GM18520 (cell line): ENCODE results near the gene ADARB2.

ENCODE experiments used
- ATAC-seq: cut with Tn5 transposase; IDR thresholded peaks from one replicate; pipeline ENCODE4 v1.9.1; 2021; ENCODE audit not compliant: unreplicated experiment

ADARB2 gene

DNA sequence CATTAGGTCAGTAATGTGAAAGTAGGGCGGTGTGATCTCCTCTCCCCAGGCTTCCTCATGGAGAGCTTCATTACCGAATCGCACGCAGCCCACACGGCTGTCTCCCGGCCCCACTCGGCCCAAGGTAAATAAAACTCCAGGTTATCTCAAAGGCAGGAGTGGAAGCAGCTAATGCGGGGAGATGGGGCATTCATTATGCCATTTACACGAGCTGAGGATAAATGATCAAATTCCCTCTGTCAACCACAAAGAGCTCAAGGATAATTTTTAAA lies 93.5 kb downstream of the ADARB2 start:
- no peak for ATAC-seq

DNA sequence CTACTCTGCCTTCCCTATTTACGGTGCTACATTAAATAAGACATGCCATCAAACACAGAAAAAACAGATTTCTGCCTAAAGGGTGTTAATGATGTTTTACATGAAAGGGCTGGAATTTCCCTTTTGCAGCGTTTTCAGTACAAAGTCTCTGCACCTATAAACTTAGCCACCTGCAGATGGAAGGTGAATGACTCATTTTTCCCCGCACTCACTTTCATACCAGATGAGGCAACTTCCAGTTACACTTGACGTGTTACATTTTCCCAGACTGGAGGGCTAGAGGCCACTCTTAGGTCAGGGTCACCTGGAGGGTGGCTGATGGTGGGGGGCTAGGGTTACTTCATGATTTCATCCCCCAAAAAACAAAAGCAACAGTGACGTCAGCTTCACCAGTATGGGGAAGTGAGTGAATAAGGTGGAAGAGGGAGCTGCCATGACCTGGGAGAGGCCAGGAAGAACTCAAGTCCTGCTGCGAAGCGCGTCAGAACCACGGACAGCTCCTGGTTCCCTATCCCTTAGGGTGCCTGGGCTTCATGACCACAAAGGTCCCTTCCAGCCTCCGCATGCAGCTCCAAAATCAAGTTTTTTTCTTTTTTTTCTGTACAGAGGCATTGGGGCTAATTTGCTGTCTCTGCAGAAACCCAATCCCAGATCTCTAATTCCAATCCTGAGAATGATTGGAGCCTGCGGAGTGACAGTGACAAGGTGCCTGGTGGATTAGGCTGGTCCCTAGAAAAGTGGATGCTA lies 94.0 kb downstream of the ADARB2 start:
- no peak for ATAC-seq

DNA sequence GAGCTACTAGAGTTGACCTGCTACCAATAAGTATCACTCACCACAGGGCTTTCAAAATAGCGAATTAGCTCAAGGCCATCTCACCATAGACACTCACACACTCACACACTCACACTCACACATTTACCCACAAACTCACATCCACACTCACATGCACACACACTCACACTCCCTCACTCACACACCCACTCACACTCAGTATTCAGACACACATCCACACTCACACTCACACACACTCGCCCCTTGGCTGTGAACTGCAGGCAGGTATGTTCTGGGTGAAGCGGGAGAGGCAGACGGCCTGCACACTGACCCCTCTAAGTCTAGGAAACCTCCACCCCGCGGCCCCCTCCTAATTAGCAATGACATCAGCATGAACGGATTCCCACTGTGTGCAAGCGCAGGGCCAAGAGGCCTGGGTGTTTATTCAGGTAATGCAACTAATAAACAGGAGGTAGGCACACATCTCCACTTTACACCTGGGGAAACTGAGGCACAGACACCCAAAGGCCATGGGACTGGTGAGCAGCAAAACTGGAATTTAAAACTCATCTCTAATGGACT lies 94.6 kb downstream of the ADARB2 start:
- no peak for ATAC-seq

DNA sequence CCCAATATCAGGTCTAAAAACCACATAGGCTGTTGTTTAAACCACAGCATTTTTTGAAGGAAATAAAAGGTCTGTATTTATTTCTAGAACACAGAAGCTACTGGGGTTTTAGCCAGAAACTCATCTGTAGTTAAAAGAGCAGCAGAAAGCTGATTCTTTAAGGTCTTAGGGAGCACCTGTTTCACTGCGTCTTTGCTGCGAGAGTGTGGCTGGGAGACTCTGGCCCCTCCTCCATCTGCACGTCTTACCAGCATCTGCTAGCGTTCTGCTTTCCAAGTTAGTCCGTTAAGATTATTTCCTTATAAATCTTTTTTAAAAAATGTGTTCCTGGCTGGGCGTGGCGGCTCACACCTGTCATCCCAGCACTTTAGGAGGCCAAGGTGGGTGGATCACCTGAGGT lies 95.9 kb downstream of the ADARB2 start:
- ATAC-seq, result no peak

DNA sequence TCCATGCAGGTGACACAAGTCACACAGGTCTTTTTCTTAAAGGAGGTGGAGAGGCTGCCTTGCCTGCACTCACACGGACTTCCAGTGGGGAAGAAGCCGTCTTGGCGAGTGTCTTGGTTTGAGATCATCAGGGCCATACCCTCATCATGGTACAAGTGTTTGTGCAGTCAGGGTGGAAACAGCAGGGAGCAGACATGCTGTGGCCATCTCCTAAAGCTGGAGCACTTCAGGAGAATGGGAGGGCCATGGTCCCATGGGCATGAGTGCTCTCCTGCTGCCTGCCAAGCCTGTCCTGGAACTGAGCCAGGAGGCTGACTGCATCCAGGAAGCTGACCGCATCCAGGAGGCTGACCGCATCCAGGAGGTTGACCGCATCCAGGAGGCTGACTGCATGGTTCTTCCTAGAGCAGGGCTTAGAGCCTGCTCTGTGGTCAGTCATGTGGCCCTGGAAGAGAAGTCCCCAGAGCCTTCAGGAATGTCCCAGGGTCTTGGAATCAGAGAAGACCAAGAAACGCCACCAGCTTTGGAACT lies 98.4 kb downstream of the ADARB2 start:
- ATAC-seq, result no peak

DNA sequence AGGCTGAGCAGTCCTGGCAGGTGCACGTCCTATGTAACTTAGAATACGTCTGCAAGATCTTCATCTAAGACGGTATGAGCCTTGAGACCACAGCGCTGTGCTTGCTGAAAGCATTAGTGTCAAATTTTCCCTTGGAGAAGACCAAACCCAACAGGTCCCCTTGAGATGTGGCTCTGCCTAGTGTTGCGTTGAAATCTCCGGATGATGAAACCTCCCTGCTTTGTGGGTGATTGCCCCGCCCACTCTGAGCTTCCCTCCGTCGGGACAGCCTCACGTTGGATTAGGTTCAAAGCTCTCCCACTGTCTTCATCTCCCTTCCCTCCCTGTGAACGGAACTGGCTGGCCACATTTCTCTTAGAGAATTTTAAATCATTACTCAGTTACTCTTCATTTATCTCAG lies 102.0 kb downstream of the ADARB2 start:
- ATAC-seq, result no peak

DNA sequence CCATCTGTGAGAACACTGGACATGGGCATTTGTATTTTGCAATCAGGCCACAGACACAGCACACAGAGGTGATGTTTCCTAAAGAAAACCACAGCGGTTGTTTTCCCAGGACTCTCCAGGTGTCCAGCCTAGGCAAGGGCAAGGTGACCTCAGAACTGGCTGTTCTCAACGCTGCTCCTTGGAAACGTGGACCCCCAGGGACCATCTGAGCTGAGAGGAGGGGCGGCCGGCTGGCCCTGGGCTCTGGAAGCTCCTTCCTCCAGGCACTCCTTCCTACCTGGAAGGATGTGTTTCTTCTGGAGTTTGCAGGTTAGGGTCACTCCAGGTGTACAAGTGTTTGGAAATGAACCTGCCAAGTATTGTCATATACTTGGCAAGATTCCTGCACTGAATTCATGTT lies 103.1 kb downstream of the ADARB2 start:
- ATAC-seq, result no peak

DNA sequence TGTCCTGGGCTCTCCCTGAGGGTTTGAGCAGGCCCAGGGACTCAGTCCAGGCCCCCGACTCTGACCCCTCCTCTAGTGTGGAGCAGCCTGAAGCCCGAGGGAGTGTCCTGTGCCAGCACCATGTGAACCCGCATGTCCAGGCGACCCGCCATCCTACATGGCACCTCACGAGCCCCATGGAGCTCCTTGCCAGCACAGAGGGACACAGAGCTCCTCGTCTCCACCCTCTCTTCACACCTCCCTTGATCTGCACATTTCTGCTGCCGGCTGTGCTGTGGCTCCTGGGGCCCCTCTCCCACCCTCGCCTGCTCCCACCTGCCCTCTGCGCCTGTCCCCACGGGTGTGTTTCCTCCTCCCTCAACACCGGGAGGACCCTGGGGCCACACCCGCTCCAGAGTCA lies 103.5 kb downstream of the ADARB2 start:
- no peak for ATAC-seq

DNA sequence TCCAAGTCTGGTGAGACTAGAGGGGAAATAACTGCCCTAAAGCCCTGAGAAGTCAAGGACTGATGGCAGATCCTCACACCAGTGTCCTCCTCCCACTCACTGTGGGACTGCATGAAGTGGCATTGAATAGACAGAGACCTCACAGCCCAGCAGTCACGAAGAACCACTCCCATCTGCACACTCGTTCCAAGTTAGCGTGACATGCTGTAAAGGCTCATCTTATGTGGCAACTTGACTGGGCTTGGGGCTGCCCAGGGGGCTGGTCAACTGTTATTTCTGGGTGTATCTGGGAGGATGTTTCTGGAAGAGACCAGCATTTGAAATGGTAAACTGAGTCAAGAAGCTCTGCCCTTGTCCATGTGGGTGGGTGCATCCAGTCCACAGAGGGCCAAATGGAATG lies 104.7 kb downstream of the ADARB2 start:
- no peak for ATAC-seq

DNA sequence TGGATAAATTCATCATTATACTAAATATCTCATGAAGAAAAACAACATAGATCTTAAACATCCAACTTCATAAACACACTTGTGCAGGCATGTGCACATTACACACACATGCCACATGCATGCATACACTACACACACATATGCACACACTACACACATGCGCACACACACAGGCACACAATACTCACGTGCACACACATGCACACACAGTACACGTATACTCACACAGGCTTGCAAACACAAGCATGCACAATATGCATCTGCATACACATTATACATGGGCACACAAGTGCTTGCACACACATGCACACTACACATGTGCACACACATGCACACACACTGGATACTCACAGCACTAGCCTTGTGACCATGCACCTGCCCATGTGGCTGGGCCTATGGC lies 105.2 kb downstream of the ADARB2 start:
- ATAC-seq, result no peak

DNA sequence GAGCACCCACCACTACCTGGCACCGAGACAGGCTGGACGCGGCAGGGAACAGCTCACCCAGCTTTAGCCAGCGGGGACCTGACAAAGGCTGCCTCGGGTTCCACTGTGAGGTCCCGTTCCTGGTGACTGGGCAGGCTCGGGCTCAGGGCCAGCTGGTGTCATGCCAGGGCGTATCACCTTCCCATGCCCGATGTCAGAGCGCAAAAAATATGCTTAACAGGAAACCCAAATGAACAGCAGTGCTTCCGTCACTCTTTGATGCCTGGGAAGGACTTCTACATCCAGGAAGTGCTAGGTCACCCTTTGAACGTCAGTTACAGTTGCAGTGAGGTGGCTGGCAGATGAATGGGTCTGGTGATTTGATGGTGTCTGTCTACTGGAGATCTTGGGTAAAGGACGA lies 106.0 kb downstream of the ADARB2 start:
- no peak for ATAC-seq

DNA sequence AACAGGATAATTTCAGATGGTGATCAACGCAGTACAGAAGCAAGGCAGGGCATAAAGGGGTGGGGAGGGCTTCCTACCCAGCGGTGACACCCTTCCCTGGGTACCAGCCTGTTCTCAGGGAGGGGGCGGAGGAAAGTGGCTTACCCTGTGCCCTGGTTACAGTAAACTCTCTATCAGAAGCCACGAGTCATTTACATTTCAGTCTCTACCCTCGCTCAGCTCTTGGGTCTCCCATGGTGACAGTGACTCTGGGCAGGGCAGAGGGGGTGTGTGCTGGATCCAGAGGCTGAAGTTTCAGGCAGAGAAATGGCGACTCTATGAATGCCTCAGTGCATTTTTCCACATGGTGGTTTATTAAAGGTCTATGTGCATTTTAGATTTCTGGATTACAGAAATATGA lies 107.0 kb downstream of the ADARB2 start:
- no peak for ATAC-seq

DNA sequence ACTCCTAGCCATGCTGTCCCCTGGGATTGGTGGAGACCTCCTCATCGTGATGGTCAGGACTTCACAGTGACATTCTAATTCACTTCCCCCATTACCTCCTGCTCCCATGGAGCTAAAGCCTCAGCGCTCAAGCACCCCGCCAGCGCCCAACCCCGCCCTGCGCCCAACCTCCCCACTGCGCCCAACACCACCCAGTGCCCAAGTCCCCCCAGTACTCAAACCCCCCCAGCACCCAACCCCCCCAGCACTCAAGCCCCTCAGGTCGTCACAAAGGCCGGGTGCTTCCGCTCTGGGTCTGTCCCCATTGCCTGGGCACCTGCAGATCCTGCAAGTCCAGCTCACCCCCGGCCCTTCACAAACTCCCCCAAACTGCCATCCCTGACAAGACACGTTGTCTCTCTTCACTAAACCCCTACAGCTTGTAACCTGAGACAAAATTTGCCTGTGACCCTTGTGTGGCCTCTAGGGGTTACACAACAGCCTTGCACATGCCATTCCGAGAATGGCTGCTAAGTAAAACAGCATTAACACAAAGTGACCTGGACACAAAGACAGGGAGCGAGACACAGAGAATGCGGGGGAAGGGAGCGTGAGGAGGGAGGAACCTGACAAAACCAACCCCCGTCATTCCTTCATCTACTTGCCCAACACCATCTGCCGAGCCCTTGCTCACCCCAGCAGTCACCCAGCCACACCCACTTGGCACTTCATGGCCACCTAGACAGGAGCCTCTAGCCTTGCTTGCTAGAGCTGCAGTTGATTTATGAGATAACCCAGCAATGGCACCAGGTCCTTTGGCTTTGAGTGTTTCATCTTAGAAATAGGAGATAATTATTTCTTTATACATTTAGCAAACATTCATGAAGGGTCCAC lies 107.8 kb downstream of the ADARB2 start:
- ATAC-seq, result no peak

DNA sequence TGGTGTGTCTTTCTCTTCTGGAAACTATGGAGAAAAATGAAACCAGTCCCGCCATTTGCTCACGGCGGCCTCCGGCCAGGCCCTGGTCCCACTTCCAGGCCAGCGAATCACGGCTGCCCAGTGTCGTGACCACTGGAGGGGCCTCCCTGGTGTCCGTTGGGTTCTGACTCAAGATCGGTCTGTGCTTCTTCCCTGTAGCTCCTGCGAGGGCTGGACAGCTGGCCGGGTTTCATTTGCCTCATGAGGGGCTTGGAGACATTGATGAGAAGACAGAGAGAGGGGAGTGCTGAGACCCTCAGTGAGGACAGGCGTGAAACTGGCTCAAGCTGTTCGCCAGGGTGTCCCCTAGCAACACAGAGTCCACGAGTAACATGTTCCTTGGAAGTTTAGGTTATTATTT lies 108.6 kb downstream of the ADARB2 start:
- ATAC-seq, result no peak

DNA sequence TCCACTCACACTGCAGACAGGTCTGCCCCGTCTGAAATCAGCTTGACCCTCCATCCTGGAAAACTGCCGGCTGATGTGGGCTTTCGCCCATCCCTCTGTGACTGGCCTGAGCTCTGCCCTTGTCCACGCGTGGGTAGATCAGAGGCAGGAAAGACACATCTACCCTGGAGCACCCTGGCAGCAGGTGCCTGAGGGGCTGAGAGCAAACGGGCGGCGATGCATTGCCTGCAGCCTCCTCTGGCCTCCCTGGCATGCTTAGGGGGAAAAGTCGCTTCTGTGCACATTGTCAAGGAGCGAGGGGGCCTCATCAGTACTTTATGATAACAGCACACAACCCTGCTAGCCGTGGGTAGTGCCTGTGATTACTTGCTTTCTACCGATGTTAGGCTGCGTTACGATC lies 109.4 kb downstream of the ADARB2 start:
- ATAC-seq, result no peak

DNA sequence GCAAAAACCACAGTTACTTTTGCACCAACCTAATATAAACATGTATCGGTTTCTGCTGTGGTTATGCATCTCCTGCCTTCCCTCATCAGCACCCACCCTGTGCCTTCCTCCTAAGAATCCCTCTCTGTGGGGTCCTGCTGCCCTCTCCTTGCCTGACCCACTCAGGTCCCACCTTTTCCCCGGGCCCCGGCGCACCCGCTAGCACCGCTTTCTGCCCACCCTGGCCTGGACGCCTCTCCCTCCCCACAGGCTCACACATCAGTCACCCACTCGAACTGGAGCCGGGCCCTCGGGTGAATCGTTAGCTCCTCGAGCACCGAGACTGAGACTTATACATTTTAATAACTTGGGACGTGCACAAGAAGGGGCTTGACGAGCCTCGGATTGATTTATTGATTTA lies 110.5 kb downstream of the ADARB2 start:
- ATAC-seq, result no peak

DNA sequence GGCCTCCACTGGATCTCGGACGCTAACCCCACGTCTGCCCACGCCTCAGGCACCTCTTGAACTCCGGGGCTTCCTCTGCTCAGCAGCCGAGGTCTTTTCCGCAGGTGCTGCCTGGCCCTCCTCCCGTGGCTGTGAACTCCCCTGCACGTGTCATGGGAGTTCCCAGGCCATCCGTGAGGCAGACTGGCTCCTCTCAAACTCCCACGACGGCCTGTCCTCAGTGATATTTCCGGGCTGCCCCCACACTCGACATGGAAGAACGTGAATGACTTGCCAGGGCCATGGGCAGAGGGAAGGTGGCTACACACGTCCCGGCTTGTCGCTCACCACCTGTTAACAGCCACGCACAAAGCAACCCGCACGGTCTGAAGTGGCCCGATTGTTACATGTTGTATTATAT lies 110.9 kb downstream of the ADARB2 start:
- ATAC-seq, result no peak

DNA sequence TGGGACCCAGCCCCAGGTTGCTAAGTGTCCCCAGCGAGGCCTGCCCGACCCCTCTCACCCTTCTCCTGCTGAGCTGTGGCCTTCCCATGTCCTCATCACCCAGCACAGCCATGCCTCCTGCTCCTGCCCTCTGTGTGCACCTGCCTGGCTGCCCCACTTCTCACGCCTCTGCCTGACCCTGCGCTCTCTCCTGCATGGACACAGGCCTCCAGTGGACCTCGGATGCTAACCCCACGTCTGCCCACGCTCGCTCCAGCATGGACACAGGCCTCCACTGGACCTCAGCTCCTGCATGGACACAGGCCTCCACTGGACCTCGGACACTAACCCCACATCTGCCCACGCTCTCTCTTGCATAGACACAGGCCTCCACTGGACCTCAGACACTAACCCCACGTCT lies 111.6 kb downstream of the ADARB2 start:
- no peak for ATAC-seq

DNA sequence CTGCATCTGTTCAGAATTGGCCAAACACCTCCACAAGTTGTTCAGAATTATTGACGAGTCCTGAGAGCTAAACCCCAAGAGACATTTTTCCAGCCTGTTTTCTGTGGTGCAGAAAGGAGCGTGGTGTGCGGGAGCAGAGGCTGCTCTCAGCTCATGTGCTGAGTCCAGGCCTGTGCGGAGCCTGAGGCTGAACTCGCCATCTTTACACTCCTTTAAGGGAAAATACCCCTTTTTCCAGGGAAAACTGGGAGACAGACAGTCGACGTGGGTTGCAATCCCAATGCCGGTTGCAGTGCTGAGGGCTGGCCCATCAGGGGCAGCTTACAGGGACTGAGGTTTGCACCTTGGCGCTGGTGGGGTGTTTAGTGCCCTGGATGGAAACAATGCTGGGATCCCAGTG lies 112.2 kb downstream of the ADARB2 start:
- no peak for ATAC-seq

DNA sequence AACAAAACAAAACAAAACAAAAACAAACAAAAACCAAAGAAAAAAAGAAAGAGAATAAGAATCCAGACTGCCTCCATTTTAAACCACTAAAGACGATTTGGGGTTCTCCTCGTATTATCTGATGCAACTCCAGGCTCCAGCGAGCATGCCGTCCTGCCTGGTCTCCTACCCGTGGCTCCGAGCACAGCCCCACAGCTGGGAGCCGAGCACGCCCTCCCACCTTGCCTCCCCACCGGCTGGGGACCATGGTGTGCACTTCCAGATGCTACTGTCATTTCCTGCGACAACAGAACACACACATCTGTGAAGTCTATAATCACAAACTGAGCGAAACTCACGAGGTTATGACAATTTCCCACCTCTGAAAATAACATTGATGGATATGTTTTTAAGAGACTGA lies 113.1 kb downstream of the ADARB2 start:
- no peak for ATAC-seq

DNA sequence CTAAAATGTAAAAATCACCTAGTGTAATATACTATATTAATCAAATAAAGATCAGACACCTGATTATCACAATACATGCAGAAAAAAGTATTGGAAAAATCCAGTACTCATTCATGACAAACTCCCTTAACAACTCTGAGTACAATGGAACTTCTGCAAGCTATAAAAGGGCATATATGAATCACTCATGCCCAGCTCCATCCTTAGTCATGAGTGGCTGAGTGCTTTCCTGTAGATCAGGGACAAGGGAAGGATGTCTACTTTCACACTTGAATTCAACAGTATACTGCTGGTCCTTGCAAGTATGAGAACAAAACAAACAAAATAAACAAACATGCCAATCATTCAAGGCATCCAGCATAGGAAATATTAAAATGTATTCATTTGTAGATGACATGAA lies 116.5 kb downstream of the ADARB2 start:
- no peak for ATAC-seq
